Endothelial cell of umbilical vein (primary cell): ENCODE data around the gene PDAP1.

Experiments
- EZH2 ChIP-seq: IDR thresholded peaks from 2 replicates; pipeline ENCODE4 v1.6.1; 2012; ENCODE audit warnings: borderline replicate concordance, low read depth, mild to moderate bottlenecking, moderate library complexity, low read length, inconsistent platforms; ENCODE audit not compliant: severe bottlenecking
- JUN ChIP-seq: IDR thresholded peaks from 2 replicates; pipeline ENCODE4 v1.6.1; 2011; ENCODE audit warnings: borderline replicate concordance, low read depth; ENCODE audit not compliant: insufficient read length, insufficient read depth
- POLR2A ChIP-seq: IDR thresholded peaks from 2 replicates; pipeline ENCODE4 v1.6.1; 2012; ENCODE audit warnings: low read depth, mild to moderate bottlenecking, control low read depth, low read length
- TF ChIP-seq, protein P1 (sequence below), 2 donors: IDR thresholded peaks; 1 replicate in 1 of 2; 2 replicates in 1 of 2; pipeline ENCODE4 v1.5.1; 2011; ENCODE audit warnings: low read length in 2 of 2, mild to moderate bottlenecking in 2 of 2, moderate library complexity in 2 of 2, control low read depth in 1 of 2, inconsistent platforms in 1 of 2, low read depth in 1 of 2; ENCODE audit not compliant: insufficient read depth in 1 of 2; ENCODE audit errors: extremely low read depth in 1 of 2
- TF ChIP-seq, protein P2 (sequence below): IDR thresholded peaks from 2 replicates; pipeline ENCODE4 v1.6.1; 2011; ENCODE audit not compliant: insufficient read depth, insufficient read length

DNA sequence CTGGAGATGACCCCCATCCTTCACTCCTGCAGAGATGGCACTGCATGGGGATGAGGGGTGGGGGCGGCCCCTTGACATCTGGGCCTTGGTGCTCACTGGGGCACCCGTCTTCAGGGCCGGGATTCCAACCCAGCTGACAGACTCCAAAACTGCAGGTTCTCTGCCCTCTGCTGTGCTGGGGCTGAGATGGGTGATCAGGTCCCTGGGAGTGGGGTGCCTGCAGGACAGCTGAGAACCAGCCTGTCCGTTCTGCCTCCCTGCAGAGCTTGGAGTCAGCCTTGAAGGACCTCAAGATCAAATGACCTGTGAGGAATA, 14.3 kb downstream of the PDAP1 start:
- TF ChIP-seq, protein P1, sequence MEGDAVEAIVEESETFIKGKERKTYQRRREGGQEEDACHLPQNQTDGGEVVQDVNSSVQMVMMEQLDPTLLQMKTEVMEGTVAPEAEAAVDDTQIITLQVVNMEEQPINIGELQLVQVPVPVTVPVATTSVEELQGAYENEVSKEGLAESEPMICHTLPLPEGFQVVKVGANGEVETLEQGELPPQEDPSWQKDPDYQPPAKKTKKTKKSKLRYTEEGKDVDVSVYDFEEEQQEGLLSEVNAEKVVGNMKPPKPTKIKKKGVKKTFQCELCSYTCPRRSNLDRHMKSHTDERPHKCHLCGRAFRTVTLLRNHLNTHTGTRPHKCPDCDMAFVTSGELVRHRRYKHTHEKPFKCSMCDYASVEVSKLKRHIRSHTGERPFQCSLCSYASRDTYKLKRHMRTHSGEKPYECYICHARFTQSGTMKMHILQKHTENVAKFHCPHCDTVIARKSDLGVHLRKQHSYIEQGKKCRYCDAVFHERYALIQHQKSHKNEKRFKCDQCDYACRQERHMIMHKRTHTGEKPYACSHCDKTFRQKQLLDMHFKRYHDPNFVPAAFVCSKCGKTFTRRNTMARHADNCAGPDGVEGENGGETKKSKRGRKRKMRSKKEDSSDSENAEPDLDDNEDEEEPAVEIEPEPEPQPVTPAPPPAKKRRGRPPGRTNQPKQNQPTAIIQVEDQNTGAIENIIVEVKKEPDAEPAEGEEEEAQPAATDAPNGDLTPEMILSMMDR (IDR thresholded peaks at IDR 0.05; ENCODE audit: extremely low read depth in 1 of 2, insufficient read depth in 1 of 2, low read depth in 1 of 2, low read length in 2 of 2): no peak
- TF ChIP-seq POLR2A: no peak
- TF ChIP-seq EZH2: no peak
- no peak for TF ChIP-seq JUN
- TF ChIP-seq, protein P2, sequence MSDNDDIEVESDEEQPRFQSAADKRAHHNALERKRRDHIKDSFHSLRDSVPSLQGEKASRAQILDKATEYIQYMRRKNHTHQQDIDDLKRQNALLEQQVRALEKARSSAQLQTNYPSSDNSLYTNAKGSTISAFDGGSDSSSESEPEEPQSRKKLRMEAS: no peak
